NCI-H2029 treated with DMSO at 0.1 percent for 48 hours (cell line): ENCODE data around the gene C6orf132.
"Not testable (repeated sequence)": the region's sequence is repeated elsewhere in the genome, so short reads cannot be mapped to it uniquely, and the experiment has no call there.

ENCODE experiments used
- DNase-seq: peaks from one replicate; lab custom pipeline; 2025; lab: John Stamatoyannopoulos, UW

Gene C6orf132

GRCh38 chr6:42142118-42142835, at the start of gene C6orf132:
Gene C6orf132, minus strand, starts transcription at chr6:42142620. Its CDS starts 176 bp downstream, at chr6:42142444.
- no peak for DNase-seq

- no peak for DNase-seq
Observed at GRCh38 chr6:42190554-42191183, 48.2 kb upstream of the C6orf132 start.

- DNase-seq = no peak
Observed at GRCh38 chr6:42188406-42188805, 46.0 kb upstream of the C6orf132 start.

- no peak for DNase-seq
Observed at GRCh38 chr6:42185597-42185996, 43.2 kb upstream of the C6orf132 start.

GRCh38 chr6:42184475-42184874, 42.1 kb upstream of the C6orf132 start:
- DNase-seq = no peak

GRCh38 chr6:42182101-42182500, 39.7 kb upstream of the C6orf132 start:
- no peak for DNase-seq

GRCh38 chr6:42179945-42180313, 37.5 kb upstream of the C6orf132 start:
- DNase-seq = no peak

- DNase-seq = no peak
Observed at GRCh38 chr6:42179261-42179944, 37.0 kb upstream of the C6orf132 start.

- no peak for DNase-seq
Observed at GRCh38 chr6:42177514-42178364, 35.3 kb upstream of the C6orf132 start.

GRCh38 chr6:42176981-42177380, 34.6 kb upstream of the C6orf132 start:
- no peak for DNase-seq

GRCh38 chr6:42175860-42176259, 33.4 kb upstream of the C6orf132 start:
- DNase-seq = no peak

- no peak for DNase-seq
Observed at GRCh38 chr6:42173101-42173500, 30.7 kb upstream of the C6orf132 start, which contains the start of gene GUCA1A. Gene GUCA1A, plus strand, starts transcription at chr6:42173364. Its CDS starts 250 bp downstream, at chr6:42173614.

GRCh38 chr6:42171813-42172581, 29.6 kb upstream of the C6orf132 start:
- no peak for DNase-seq

- not testable (repeated sequence) for DNase-seq
Observed at GRCh38 chr6:42169780-42170179, 27.4 kb upstream of the C6orf132 start.

- DNase-seq = no peak
Observed at GRCh38 chr6:42168650-42169049, 26.2 kb upstream of the C6orf132 start.

- DNase-seq = peak; percentile 96
Observed at GRCh38 chr6:42166444-42167141, 24.2 kb upstream of the C6orf132 start.

GRCh38 chr6:42165016-42165415, 22.6 kb upstream of the C6orf132 start:
- DNase-seq = no peak

- DNase-seq = no peak
Observed at GRCh38 chr6:42163981-42164380, 21.6 kb upstream of the C6orf132 start.

GRCh38 chr6:42162812-42163211, 20.4 kb upstream of the C6orf132 start:
- DNase-seq = no peak

GRCh38 chr6:42162384-42162783, 20.0 kb upstream of the C6orf132 start:
- DNase-seq = no peak
